Hepatocyte (in vitro differentiated cells): ENCODE results near the gene ADAR. TPM values are rescaled to one million over a fixed set of nuclear protein-coding genes. Genes with fewer than 3 reads are reported as not detected.

Experiments
- DNase-seq: peaks from one replicate; pipeline ENCODE4 v3.0.0-alpha.2; 2016; ENCODE audit warnings: low spot score
- H2AFZ ChIP-seq: fragments of 200-600 bp; sonication (generic); 2 replicates; pipeline ENCODE4 v1.6.0; 2016; ENCODE audit warnings: antibody characterized with exemption, mild to moderate bottlenecking
- H3K27ac ChIP-seq: fragments of 200-600 bp; sonication (generic); 2 replicates; pipeline ENCODE4 v1.5.1; 2016; ENCODE audit warnings: mild to moderate bottlenecking
- H3K27me3 ChIP-seq: fragments of 200-600 bp; sonication (generic); 2 replicates; pipeline ENCODE4 v1.6.1; 2016
- H3K36me3 ChIP-seq: fragments of 200-600 bp; sonication (generic); replicated peaks from 2 replicates; pipeline ENCODE4 v1.5.1; 2016; ENCODE audit warnings: low read depth; ENCODE audit not compliant: insufficient read depth
- H3K4me1 ChIP-seq: fragments of 200-600 bp; sonication (generic); 2 replicates; pipeline ENCODE4 v1.5.1; 2016; ENCODE audit warnings: mild to moderate bottlenecking, moderate library complexity; ENCODE audit not compliant: insufficient read depth
- H3K4me2 ChIP-seq: fragments of 200-600 bp; sonication (generic); 2 replicates; pipeline ENCODE4 v1.6.0; 2016
- H3K4me3 ChIP-seq: fragments of 200-600 bp; sonication (generic); 2 replicates; pipeline ENCODE4 v1.5.1; 2016; ENCODE audit warnings: mild to moderate bottlenecking
- H3K79me2 ChIP-seq: fragments of 200-600 bp; sonication (generic); 2 replicates; pipeline ENCODE4 v1.6.0; 2017; ENCODE audit warnings: mild to moderate bottlenecking
- H3K9me2 ChIP-seq: fragments of 200-600 bp; sonication (generic); replicated peaks from 2 replicates; pipeline ENCODE4 v1.6.0; 2017; ENCODE audit warnings: mild to moderate bottlenecking; ENCODE audit not compliant: insufficient read depth
- H3K9me3 ChIP-seq: fragments of 200-600 bp; sonication (generic); 2 replicates; pipeline ENCODE4 v1.5.1; 2016; ENCODE audit warnings: low read depth, mild to moderate bottlenecking
- H4K20me1 ChIP-seq: fragments of 200-600 bp; sonication (generic); 2 replicates; pipeline ENCODE4 v1.6.0; 2016; ENCODE audit warnings: mild to moderate bottlenecking; ENCODE audit not compliant: insufficient read depth, poor library complexity, severe bottlenecking
- CTCF ChIP-seq: fragments of 200-600 bp; sonication (generic); IDR thresholded peaks from 2 replicates; pipeline ENCODE4 v1.5.1; 2016; ENCODE audit warnings: antibody characterized with exemption, mild to moderate bottlenecking; ENCODE audit not compliant: poor library complexity
- EZH2 ChIP-seq: fragments of 200-600 bp; sonication (generic); IDR thresholded peaks from 2 replicates; pipeline ENCODE4 v1.6.1; 2016; ENCODE audit warnings: antibody characterized with exemption, mild to moderate bottlenecking, borderline replicate concordance
- EZH2phosphoT487 ChIP-seq: fragments of 200-600 bp; sonication (generic); IDR thresholded peaks from one replicate; pipeline ENCODE4 v1.6.1; 2018; ENCODE audit warnings: antibody characterized with exemption, mild to moderate bottlenecking, low read depth, moderate library complexity; ENCODE audit not compliant: unreplicated experiment, severe bottlenecking
- WGBS: methylation state at CpG from one replicate; pipeline ENCODE4 v1.1.6; 2016; ENCODE audit warnings: low lambda C conversion rate; ENCODE audit errors: missing lambda C conversion rate; 5-methylcytosine and 5-hydroxymethylcytosine counted together
- polyA plus RNA-seq: library from polyadenylated mRNA; unstranded; fragments of >200 nt; fragmentation: Nextera tagmentation; extraction: Ambion mirVana; gene quantifications from 2 replicates; pipeline ENCODE4 v1.2.1, GENCODE V29; 2016
- total RNA-seq: library from RNA; depleted of rRNA; stranded (reverse); fragments of >200 nt; gene quantifications from 2 replicates; pipeline ENCODE4 v1.2.3, GENCODE V29; 2014

ADAR gene
- total and polyA plus RNA-seq, 2 experiments from 2014 or later = 57.4 to 104 TPM

DNA sequence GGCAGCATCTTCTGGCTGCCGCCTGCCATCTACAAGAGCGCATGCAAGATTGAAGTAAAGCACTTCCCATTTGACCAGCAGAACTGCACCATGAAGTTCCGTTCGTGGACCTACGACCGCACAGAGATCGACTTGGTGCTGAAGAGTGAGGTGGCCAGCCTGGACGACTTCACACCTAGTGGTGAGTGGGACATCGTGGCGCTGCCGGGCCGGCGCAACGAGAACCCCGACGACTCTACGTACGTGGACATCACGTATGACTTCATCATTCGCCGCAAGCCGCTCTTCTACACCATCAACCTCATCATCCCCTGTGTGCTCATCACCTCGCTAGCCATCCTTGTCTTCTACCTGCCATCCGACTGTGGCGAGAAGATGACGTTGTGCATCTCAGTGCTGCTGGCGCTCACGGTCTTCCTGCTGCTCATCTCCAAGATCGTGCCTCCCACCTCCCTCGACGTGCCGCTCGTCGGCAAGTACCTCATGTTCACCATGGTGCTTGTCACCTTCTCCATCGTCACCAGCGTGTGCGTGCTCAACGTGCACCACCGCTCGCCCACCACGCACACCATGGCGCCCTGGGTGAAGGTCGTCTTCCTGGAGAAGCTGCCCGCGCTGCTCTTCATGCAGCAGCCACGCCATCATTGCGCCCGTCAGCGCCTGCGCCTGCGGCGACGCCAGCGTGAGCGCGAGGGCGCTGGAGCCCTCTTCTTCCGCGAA, 36.6 kb downstream of the ADAR start:
- 97% methylated on average over 59 of the region's 59 CpGs for WGBS
- peaks cover 16% of the 10 kb centered on the region for H3K27me3 ChIP-seq
- TF ChIP-seq EZH2 (no peak), CTCF (no peak), EZH2phosphoT487 (no peak)
- H3K4me2 ChIP-seq = no peak overlapping the region
- no peaks in the 10 kb centered on the region for H3K9me2 ChIP-seq
- H2AFZ ChIP-seq = no peak overlapping the region
- H3K4me1 ChIP-seq = no peaks in the 10 kb centered on the region
- H3K79me2 ChIP-seq = no peaks in the 10 kb centered on the region
- no peak overlapping the region for H3K27ac ChIP-seq
- no peak for DNase-seq
- H3K9me3 ChIP-seq = no peaks in the 10 kb centered on the region
- H3K36me3 ChIP-seq = no peaks in the 10 kb centered on the region
- H4K20me1 ChIP-seq = no peaks in the 10 kb centered on the region
- H3K4me3 ChIP-seq = no peak overlapping the region

DNA sequence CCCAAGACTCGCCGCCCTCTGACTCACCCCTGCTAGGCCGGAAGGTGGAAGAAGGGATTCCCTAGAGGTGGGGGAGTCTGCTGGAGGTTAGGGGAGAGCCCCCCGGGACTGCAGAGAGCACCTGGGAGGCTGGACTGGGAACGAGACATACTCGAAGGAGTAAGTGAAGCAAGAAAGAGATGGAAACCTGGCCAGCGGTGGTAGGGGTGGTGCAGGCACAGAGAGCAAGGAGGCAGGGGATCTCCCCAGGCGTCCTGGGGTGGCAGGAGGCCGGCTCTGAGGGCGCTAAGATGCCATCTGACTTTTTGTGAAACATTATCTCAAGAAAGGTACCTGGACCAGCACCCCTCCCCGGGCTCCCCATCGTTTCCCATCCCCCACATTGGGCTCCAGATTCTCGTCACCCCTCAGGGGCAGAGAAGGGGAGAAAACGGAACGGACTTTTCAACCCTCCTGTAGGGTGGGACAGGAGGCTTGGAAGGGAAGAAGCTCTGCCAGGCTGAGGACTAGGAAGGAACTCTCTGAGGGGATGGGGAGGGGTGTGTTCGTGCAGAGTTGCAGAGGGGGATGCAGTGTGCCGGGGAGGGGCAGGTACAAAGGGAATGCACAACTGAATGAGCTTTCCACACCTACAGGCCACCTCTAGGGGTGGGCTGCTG, 39.7 kb downstream of the ADAR start:
- Histone ChIP-seq H3K27ac (no peak overlapping the region), H3K9me3 (no peaks in the 10 kb centered on the region), H2AFZ (no peak overlapping the region), H3K4me2 (peak overlapping the region; percentile 89), H3K9me2 (no peaks in the 10 kb centered on the region), H3K79me2 (no peaks in the 10 kb centered on the region), H3K27me3 (peaks cover 26% of the 10 kb centered on the region), H4K20me1 (no peaks in the 10 kb centered on the region), H3K36me3 (no peaks in the 10 kb centered on the region), H3K4me1 (no peaks in the 10 kb centered on the region), H3K4me3 (no peak overlapping the region)
- DNase-seq = no peak
- 57% methylated on average over 17 of the region's 17 CpGs for WGBS
- TF ChIP-seq EZH2 (no peak), CTCF (no peak)

GRCh38 chr1:154567386-154568156, 40.4 kb downstream of the ADAR start, which contains the start of gene CHRNB2:
Gene CHRNB2 (plus strand): TSS chr1:154567778. CDS start chr1:154568045, 267 bp downstream.
- H3K9me3 ChIP-seq = no peaks in the 10 kb centered on the region
- peak; percentile 84 for DNase-seq
- H3K79me2 ChIP-seq = no peaks in the 10 kb centered on the region
- peak within 1 kb of the TSS; percentile 89 for H3K4me2 ChIP-seq
- H3K9me2 ChIP-seq = no peaks in the 10 kb centered on the region
- H3K4me1 ChIP-seq = no peaks in the 10 kb centered on the region
- H3K4me3 ChIP-seq = peak within 1 kb of the TSS; percentile 3
- TF ChIP-seq EZH2phosphoT487 (no peak), CTCF (no peak), EZH2 (no peak)
- no peaks in the 10 kb centered on the region for H4K20me1 ChIP-seq
- 6% methylated on average over 52 of the region's 53 CpGs for WGBS
- H2AFZ ChIP-seq = no peak within 1 kb of the TSS
- peaks cover 26% of the 10 kb centered on the region for H3K27me3 ChIP-seq
- H3K27ac ChIP-seq = no peak within 1 kb of the TSS
- no peaks in the 10 kb centered on the region for H3K36me3 ChIP-seq
